Measurements from ENCODE around the gene TSHZ3.

TSHZ3 gene, protein sequence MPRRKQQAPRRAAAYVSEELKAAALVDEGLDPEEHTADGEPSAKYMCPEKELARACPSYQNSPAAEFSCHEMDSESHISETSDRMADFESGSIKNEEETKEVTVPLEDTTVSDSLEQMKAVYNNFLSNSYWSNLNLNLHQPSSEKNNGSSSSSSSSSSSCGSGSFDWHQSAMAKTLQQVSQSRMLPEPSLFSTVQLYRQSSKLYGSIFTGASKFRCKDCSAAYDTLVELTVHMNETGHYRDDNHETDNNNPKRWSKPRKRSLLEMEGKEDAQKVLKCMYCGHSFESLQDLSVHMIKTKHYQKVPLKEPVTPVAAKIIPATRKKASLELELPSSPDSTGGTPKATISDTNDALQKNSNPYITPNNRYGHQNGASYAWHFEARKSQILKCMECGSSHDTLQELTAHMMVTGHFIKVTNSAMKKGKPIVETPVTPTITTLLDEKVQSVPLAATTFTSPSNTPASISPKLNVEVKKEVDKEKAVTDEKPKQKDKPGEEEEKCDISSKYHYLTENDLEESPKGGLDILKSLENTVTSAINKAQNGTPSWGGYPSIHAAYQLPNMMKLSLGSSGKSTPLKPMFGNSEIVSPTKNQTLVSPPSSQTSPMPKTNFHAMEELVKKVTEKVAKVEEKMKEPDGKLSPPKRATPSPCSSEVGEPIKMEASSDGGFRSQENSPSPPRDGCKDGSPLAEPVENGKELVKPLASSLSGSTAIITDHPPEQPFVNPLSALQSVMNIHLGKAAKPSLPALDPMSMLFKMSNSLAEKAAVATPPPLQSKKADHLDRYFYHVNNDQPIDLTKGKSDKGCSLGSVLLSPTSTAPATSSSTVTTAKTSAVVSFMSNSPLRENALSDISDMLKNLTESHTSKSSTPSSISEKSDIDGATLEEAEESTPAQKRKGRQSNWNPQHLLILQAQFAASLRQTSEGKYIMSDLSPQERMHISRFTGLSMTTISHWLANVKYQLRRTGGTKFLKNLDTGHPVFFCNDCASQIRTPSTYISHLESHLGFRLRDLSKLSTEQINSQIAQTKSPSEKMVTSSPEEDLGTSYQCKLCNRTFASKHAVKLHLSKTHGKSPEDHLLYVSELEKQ
- 0.09 to 4.0 (median 3.6) reads per million in 4 experiments for total RNA-seq

DNA sequence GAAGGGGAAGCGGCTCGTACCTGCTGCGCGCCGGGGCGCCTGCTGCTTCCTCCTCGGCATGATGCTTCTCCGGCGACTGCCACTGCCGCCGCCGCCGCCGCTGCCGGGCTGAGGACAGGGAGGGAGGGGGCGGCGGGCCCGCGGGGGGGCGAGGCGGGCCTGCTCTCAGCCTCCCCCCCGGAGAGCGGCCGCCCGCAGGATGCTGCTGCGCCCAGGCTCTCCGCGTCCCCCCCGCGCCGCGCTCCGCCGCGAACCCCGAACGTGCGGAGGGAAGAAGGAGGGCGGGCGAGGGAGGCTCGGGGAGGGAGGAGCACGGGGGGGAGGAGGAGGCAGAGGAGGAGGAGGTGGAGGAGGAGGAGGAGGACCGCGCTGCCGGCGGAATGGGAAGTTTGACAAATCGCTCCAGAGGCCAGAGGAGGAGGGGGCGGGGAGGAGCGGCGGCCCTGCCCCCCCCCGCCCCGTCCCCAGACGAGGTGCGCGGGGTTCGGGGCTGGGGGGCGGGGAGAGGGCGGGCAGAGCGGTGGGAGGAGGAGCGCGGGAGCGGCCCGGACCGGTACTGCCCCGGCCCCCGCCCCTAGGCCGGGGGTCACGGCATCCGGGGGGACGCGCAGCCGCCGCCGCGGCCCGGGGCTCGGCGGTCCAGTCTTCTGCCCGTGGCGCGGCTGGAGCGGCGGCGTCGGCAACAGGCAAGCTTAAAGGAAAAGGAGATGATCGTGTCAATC lies at the start of gene TSHZ3:
Gene TSHZ3 (minus strand): TSS at position 277 of the 722 bp plus-strand sequence. CDS start 217 bp downstream, at position 60.
- no peak for DNase-seq

DNA sequence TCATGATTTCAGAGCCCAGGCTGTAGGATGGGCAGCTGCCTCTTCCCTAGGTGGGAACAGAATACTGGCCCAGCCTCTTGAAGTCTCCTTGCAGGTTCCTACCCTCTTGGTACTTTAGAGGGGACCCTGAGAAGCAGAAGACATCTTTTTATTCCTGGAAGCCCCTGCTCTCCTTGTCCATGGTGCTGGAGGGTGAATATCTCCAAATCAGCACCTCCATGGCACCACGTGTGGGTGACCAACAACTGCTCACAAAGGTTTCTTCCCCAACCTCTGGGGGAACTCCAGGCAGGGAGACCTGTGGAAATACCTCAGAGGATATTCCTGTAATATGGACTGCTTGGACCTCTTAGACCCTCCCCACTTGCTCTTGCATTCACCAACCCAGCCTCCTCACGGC lies 48.1 kb upstream of the TSHZ3 start:
- no peak for DNase-seq

DNA sequence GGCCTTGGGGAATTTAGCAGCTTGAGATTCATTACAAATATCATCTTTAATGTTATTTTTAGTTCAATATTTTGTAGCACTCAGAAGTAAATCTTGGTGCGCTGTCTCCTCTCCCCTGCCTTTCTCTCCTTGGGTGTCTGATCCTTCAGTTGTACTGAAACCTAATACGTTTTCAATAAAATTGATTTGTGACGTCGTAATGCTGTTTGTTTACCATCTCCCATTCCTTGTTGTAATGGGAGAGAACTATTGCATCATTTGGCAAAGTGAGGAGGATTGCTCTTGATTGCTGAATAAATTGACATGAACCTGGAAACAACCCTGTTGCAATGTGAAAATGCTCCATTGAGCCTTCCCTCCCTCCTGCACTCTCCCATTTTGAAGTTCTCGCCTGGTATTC lies 43.2 kb upstream of the TSHZ3 start:
- no peak for DNase-seq

DNA sequence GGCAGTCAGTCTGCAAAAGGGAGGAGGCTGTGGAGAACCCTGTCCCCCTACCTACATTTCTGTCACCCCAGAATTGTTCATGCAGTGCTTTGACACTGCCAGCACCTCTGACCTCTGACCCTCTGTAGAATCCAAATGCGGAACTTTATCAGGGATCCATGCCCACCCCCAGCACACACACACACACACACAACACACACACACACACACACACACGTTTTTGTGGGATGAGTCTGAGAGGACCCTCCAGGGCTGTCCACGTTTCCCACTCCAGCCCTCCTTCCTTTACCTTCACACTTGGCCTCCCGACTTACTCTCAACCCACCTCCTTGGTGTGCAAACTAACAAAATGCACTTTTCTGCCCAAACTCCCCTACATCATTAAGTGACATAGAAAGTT lies 42.3 kb upstream of the TSHZ3 start:
- no peak for DNase-seq

DNA sequence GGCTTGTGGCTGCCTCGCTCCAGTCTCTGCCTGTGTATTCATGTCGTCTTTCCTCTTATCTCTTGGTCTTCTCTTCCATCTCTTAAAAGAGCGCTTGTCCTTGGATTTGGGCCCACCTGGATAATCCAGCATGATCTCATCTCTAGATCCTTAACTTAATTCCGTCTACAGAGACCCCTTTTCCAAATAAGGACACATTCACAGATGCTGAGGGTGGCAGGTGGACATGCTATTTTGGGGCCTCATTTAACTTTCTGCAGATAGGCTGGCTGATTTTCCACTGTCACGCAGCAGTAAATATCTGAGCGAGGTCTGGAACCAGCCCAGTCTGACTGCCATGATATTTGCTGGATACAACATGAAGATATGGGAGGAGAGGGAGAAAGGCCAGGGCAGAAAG lies 41.5 kb upstream of the TSHZ3 start:
- no peak for DNase-seq

DNA sequence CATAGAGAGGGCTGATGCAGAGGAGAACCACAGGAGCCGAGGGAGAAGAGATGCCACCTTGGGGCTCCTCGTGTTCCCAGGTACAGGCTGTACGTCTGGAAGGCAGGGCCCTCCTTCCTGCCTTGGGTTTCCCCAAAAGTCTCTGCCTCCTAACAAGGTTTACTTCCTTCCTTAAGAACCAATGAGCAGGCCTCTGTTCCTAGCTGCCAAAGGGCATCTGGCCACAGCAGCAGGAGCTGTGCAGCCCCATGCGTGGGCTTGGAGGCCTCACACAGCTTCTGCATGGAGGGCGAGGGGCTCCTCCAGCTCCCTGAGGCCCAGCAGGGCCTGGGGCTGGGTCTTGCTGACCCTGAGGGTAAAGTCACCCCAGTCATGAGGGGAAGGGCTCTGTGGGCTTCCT lies 40.6 kb upstream of the TSHZ3 start:
- DNase-seq = no peak

DNA sequence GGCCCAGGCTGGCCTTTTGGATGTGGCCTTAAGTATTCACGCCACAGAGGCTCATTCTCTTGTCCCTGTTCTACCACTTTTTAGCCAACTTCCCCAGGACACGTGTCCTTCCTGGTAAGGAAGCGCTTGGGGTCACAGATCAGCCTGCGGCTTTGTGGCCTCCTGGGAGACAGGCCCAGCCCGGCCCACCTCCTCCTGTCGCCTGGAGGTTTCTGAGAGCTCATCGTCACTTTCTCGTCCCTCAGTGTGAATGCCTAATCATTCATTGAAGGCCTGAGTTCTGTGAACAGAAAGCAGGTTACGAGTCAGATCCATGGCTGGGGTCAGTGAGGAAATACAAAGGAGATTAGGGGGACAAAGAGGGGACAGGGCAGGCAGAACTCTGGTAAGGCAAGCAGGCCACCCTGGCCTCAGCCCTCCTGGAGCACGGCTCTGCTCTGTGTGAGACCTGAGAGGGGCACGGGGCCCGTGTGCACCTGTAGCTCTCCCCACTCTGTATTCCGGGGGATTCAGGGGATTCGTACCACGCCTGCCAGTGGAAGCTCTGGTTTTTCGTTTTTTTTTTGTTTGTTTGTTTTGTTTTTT lies 38.6 kb upstream of the TSHZ3 start:
- DNase-seq = no peak

DNA sequence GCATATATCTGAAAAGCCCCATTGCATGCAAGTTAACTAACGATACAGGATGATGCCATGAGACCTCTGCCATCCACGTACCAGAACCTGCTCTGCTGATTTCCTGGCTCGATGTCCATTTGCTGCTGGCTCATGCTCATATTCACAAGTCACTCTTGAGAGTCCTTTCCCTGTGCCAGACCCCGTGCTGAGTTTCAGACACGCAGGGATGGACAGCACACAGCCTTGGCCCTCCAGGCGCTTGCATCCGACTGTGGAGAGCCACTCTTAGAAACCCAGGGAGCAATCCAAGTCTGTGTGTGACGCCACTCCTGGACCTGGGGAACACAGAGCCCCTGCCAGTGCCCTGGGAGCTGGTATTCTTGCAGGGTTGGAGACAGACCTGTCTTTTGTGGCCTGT lies 37.6 kb upstream of the TSHZ3 start:
- no peak for DNase-seq

DNA sequence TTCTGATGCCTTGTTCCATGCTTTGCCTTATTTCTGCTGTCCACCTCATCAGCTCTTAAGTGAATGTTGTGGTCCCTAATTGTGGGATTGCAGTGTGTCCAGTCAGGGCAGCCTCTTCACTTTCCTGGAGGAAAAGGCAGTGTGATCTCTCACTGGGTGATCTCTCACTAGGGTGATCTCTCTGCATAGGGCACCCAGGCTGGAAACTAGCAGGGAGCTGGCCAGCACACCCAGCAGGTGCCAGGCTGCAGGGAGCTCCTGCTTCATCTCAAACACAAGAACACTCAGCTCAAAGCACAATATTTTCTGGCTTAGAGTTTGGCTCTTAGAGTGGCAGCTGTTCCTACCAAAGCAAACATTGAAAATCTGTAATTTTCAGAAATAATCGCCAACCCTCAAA lies 36.5 kb upstream of the TSHZ3 start:
- DNase-seq = no peak

DNA sequence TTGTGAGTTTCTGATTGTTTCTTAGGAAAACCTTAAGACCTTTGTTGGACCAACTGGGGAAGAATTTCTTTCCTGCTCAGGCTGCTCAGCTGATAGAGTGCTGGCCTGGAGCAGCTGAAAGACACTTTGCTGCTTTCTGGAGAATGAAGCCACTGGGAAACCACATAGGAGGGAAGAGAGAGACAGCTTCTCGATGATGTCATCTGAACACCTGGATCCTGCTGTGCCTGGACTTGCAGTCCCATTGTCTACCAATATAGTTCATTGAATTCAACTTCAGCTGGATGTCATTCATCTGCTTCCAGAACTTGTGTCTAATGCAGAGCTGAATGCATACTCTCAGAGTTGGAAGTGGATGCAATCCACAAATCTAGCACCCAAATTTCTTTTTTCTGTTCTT lies 34.3 kb upstream of the TSHZ3 start:
- DNase-seq = no peak

DNA sequence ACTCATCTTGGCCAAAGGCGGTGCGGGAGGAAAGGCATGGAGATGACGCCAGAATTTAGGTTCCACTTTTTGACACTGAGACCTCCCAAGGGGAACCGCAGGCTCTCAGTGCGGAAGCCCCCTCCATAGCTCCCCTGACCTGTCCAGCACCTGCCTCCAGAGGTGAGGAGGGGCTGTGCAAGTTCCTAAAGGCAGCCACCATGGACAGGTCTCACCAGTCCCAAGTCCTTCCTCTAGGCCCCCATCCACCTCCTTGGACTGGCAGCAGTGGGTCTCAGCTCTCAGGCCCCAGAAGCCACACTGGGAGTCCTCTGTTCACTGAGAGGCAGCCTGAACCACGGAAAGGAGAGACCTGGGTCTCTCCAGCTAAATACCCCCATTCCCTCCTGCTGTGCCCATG lies 31.6 kb upstream of the TSHZ3 start:
- DNase-seq = no peak

DNA sequence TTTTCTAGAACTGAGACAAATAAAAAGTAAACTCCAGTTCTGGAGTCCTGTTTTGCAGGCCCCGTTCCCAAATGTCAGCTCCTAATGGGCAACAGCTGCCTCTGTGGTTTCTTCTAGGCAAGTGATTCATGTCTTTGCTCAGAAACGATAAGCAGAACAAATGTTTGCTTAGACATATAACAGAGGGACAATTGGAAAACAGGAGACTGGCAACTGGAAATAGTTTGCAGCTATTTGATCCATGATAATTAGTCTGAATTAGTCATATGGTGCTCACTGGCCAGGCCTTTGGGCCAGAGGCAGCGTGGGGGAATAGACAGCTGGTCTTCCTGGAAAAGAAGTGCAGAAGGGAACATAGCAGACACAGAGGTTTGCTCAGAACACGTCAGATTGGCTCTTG lies 29.2 kb upstream of the TSHZ3 start:
- DNase-seq = no peak

DNA sequence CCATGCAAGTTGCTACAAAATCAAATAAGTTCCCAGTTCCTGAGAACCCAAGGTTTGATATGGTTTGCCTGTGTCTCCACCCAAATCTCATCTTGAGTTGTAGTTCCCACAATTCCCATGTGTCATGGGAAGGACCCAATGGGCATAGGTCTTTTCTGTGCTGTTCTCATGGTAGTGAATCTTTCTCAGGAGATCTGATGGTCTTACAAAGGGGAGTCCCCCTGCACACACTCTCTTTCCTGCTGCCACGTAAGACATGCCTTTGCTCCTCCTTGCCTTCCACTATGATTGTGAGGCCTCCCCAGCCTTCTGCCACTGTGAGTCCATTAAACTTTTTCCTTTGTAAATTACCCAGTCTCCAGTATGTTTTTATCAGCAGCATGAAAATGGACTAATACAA lies 28.5 kb upstream of the TSHZ3 start:
- no peak for DNase-seq

DNA sequence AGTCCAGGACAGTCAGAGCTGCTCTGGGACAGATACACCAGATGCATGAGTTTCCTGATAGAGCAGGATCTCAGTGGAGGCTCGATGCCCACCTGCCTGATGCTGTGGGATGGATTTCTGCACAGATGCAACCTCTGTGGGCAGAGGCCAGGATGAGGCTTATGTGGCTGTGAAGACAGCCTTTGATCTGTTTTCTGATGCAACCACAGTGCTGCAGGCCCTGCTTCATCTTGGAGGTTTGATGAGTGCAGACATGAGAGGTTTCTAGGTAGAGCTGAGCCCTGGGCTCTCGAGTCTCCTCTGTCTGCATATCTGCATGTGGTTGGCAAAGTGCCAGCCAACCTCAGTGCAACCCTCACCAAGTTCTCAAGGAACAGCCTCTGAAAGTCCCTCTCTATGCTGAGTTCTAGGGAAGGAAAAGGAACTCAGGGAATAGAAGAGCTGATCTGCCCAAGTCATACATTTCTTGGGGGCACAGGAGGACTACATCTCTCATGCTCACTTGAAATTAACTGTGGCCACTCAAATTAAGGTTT lies 23.1 kb upstream of the TSHZ3 start:
- no peak for DNase-seq

DNA sequence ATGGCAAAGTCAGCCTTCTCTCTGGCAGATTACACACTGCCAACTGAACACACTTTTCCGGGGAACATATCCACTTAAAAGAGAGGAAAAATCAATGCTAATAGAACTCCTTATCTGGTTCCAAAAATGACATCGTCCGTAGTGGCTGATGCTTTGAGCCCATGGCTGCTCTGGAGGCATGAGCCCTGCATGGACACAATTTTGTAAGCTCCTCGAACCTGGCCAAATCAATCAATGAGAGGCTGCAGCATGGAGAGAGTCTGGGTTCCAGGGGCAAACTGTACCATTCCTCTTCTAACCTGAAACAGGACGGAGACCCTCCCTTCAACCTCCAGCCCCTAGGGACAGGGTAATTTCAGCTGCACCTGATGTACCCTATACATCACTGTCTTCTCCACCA lies 21.0 kb upstream of the TSHZ3 start:
- DNase-seq = no peak

DNA sequence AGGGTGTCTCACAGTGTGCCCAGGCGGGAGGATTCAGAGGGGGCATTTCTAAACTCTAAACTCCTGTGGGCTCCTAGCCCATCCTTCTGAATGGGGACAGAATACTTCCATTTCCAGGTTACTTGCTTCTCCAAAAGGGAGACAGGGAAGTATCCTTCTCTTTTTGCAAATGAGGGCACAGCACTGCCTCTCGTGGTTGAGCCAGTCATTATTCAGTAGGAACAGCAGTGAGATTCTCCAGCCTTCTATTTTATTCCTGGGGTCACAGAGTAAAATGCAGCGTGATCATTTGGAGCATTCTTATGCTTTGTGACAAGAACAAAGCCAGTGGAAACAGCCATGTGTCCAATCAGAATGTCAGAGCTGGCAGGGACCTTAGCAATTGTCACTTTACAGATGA lies 15.7 kb upstream of the TSHZ3 start:
- no peak for DNase-seq

DNA sequence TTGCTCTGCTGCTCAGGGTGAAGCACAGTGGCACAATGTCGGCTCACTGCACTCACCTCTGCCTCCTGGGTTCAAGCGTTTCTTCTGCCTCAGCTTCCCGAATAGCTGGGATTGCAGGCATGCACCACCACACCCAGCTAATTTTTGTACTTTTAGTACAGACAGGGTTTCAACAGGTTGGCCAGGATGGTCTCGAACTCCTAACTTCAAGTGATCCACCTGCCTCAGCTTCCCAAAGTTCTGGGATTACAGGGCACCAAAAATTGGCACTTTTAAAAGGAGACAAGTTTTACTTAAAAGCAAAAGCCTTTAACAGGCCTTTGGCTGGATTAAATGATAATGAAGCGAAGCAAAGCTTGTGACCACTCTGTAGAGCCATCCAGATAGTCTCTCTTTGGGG lies 12.5 kb upstream of the TSHZ3 start:
- DNase-seq = no peak

DNA sequence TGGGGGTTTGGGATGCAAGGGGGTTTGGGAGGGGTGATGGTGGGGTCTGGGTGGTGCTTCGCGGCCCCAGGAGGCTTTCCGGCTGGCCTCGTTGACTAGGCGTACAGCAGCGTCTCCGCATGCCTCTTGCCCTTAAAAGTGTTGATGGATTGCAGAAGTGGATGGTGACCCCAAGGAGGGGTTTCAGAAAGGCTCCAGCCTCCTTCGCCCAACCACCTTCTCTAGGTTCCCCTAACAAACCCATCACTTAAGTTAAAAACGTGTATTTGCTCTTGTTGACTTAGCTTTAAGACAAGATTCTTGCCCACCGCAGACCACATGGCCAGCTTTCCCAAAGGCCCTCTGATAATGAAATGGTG lies 8.1 kb upstream of the TSHZ3 start:
- DNase-seq = no peak

DNA sequence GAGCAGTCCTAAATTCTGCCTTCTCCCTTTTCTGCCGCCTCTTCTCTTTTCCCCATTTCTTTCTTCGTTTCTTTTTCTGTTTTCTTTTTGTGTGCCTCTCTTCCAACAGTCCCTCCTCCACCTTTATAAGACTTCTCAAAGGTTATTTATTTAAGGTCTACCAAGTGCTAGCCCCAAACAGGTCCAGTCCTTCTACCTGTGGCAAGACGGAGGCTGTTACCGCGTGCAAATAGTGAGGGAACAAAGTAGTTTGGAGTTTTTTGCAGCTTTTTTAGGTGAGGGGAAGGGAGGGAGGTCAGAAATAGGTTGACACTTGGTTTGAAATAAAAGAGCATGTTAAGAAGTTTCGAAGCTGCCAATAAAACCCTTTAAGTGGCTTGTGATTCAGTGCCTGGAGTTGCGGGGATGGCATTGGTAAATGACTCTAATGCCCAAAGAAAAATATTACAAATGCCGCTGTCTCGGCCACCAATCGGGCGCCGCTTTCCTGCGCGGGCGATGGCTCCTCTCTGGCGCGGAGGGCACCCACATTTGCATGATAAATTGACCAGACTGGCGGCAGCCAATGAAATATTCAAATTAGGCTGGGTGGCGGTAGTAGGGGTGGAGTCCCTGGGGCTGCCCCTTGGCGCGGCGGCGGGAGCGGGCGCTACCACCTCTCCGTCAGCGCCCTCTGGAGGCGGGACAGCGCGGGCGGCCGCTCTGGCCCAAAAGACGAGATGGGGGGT lies 7.5 kb upstream of the TSHZ3 start:
- no peak for DNase-seq

DNA sequence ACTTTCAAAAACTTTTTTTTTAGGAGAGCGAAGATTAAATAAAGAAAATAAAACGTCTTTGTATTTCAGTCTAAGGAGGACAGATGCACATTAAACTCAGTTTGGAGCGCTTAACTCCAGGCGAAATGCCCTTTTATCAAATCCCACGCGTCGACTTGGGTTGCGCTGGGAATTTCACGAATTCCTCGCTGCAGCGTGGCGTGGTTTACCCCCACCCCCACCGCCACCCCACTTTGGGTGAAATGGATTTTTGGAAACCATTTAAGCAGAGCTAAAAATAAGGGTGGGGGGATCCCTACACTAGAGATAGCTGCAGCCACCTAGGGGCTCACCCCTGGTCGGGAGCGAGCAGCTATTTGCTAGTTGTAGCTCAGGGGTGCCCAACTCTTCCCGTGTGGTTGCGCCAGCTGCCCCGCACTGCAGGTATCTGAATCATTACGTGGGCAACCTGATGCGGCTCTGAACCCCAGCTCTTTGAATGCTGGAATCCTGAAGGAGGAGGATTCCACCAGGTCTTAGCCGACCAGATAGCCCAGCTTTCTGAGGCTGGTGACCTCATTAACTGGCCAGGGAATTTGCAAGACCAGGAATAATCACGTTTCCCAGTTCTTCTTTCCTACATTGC lies 6.5 kb upstream of the TSHZ3 start:
- DNase-seq = no peak
